Upper lobe of right lung (tissue), 1 donor: Measurements from ENCODE around the gene UBAC2. TPM values are rescaled to one million over a fixed set of nuclear protein-coding genes. Genes with fewer than 3 reads are reported as not detected.

ENCODE experiments used
- ATAC-seq: fragments of 200-7000 bp; cut with Tn5 transposase; one replicate; pipeline ENCODE4 v1.9.1; 2020; ENCODE audit warnings: mild to moderate bottlenecking, moderate library complexity
- DNase-seq: peaks from one replicate; pipeline ENCODE4 v3.0.0-alpha.2; 2020
- H3K27ac ChIP-seq: fragments of 200-600 bp; one replicate; pipeline ENCODE4 v1.8.0; 2022
- H3K27me3 ChIP-seq: fragments of 200-600 bp; one replicate; pipeline ENCODE4 v1.8.0; 2022; ENCODE audit warnings: mild to moderate bottlenecking
- H3K36me3 ChIP-seq: fragments of 200-600 bp; one replicate; pipeline ENCODE4 v1.8.0; 2022
- H3K4me1 ChIP-seq: fragments of 200-600 bp; one replicate; pipeline ENCODE4 v1.8.0; 2022
- H3K4me3 ChIP-seq: fragments of 200-600 bp; one replicate; pipeline ENCODE4 v1.8.0; 2022; ENCODE audit warnings: mild to moderate bottlenecking
- H3K9me3 ChIP-seq: fragments of 200-600 bp; one replicate; pipeline ENCODE4 v1.8.0; 2022
- CTCF ChIP-seq: fragments of 200-600 bp; IDR thresholded peaks from one replicate; pipeline ENCODE4 v1.8.0; 2022; ENCODE audit warnings: antibody characterized with exemption
- intact Hi-C: fragments of 100-400 bp; cut with DNase I; formaldehyde crosslinking; loops from one replicate; pipeline ENCODE4 v1.11.0; 2022
- total RNA-seq: library from RNA; stranded (reverse); fragmentation: NEBNext Ultra II Directional; extraction: Animal tissue kit (Norgen Biotek cat#: 25700); gene quantifications from one replicate; pipeline ENCODE4 v1.2.1, GENCODE V29; 2021
- donor health status: DM: no; HTN: yes; CAD: no; lungs with severe emphysema.

The UBAC2 gene
- total RNA-seq, 1 donor from 2014 or later, result 50.2 TPM

- intact Hi-C loops, result no loop called here
- H3K36me3 ChIP-seq, result no peaks in the 10 kb centered on the region
- DNase-seq, result no peak
- no peak overlapping the region for H3K27ac ChIP-seq
- peaks cover 21% of the 10 kb centered on the region for H3K4me1 ChIP-seq
- ATAC-seq, result no peak
- no peaks in the 10 kb centered on the region for H3K27me3 ChIP-seq
- H3K9me3 ChIP-seq, result no peaks in the 10 kb centered on the region
- no peak for TF ChIP-seq CTCF
- H3K4me3 ChIP-seq, result no peak overlapping the region
These were observed 86.9 kb downstream of the UBAC2 start for GRCh38 chr13:99287551-99287950.

- Histone ChIP-seq H3K27ac (no peak overlapping the region), H3K36me3 (no peaks in the 10 kb centered on the region), H3K4me1 (peaks cover 15% of the 10 kb centered on the region), H3K9me3 (no peaks in the 10 kb centered on the region), H3K27me3 (no peaks in the 10 kb centered on the region), H3K4me3 (no peak overlapping the region)
- DNase-seq, result no peak
- TF ChIP-seq CTCF, result no peak
- ATAC-seq, result peak; percentile 59
- intact Hi-C loops, result no loop called here
These were observed 87.4 kb downstream of the UBAC2 start for GRCh38 chr13:99288089-99288488.

GRCh38 chr13:99289271-99289670, 88.6 kb downstream of the UBAC2 start:
- Histone ChIP-seq H3K27ac (no peak overlapping the region), H3K4me1 (peaks cover 8% of the 10 kb centered on the region), H3K4me3 (no peak overlapping the region), H3K36me3 (no peaks in the 10 kb centered on the region), H3K27me3 (no peaks in the 10 kb centered on the region), H3K9me3 (no peaks in the 10 kb centered on the region)
- TF ChIP-seq CTCF, result no peak
- DNase-seq, result no peak
- intact Hi-C loops, result no loop called here
- ATAC-seq, result no peak

- intact Hi-C loops, result no loop called here
- Histone ChIP-seq H3K27ac (no peak overlapping the region), H3K4me1 (peaks cover 8% of the 10 kb centered on the region), H3K27me3 (no peaks in the 10 kb centered on the region), H3K36me3 (peaks cover 3% of the 10 kb centered on the region), H3K4me3 (no peak overlapping the region), H3K9me3 (no peaks in the 10 kb centered on the region)
- DNase-seq, result no peak
- TF ChIP-seq CTCF, result no peak
- ATAC-seq, result peak; percentile 26
These were observed 89.2 kb downstream of the UBAC2 start for GRCh38 chr13:99289674-99290337.

- DNase-seq (no peak), ATAC-seq (no peak)
- intact Hi-C loops, result no loop called here
- no peak for TF ChIP-seq CTCF
- Histone ChIP-seq H3K4me3 (no peak overlapping the region), H3K36me3 (peaks cover 13% of the 10 kb centered on the region), H3K27ac (no peak overlapping the region), H3K27me3 (no peaks in the 10 kb centered on the region), H3K9me3 (no peaks in the 10 kb centered on the region), H3K4me1 (peaks cover 8% of the 10 kb centered on the region)
These were observed 90.2 kb downstream of the UBAC2 start for GRCh38 chr13:99290894-99291293.

- ATAC-seq (peak; percentile 75), DNase-seq (no peak)
- Histone ChIP-seq H3K27me3 (no peaks in the 10 kb centered on the region), H3K4me1 (peaks cover 3% of the 10 kb centered on the region), H3K9me3 (no peaks in the 10 kb centered on the region), H3K36me3 (peaks cover 13% of the 10 kb centered on the region), H3K4me3 (no peak overlapping the region), H3K27ac (no peak overlapping the region)
- no peak for TF ChIP-seq CTCF
- intact Hi-C loops, result no loop called here
These were observed 92.5 kb downstream of the UBAC2 start for GRCh38 chr13:99293178-99293577.
